GM12878 (cell line): ENCODE data around the gene ZNF530. TPM values are rescaled to one million over a fixed set of nuclear protein-coding genes. Genes with fewer than 3 reads are reported as not detected.

Source experiments
- ATAC-seq: fragments of 200-7000 bp; cut with Tn5 transposase; 3 replicates; pipeline ENCODE4 v1.9.1; 2020; ENCODE audit warnings: mild to moderate bottlenecking, moderate library complexity
- BruUV-seq: library from RNA; stranded (reverse); fragments of 400-500 nt; replicated peaks from 2 replicates; lab custom pipeline; 2021; lab: Mats Ljungman, UMichigan
- CTCF ChIA-PET: fragments of 300-600 bp; sonication (Branson Sonifier 250); formaldehyde crosslinking; extraction: SDS; loops from one replicate; lab custom pipeline; 2021; ENCODE audit warnings: inconsistent platforms; lab: Yijun Ruan, JAX
- POLR2A ChIA-PET: fragments of 350-600 bp; formaldehyde crosslinking; extraction: SDS; loops from one replicate; lab custom pipeline; 2021; ENCODE audit warnings: inconsistent platforms; lab: Charles Lee
- RAD21 ChIA-PET: fragments of 300-600 bp; sonication (Branson Sonifier 250); formaldehyde crosslinking; loops from one replicate; lab custom pipeline; 2023; ENCODE audit warnings: antibody characterized with exemption; ENCODE audit not compliant: unreplicated experiment; lab: Charles Lee
- SMC1A ChIA-PET: fragments of 300-600 bp; sonication (Branson Sonifier 250); formaldehyde crosslinking; loops from one replicate; lab custom pipeline; 2023; ENCODE audit not compliant: unreplicated experiment, uncharacterized antibody; lab: Charles Lee
- DNase-seq: peaks from one replicate; pipeline ENCODE4 v3.0.0-alpha.2; 2011; ENCODE audit warnings: low read depth, low spot score
- FAIRE-seq: peaks from 3 replicates; lab custom pipeline; 2011; peaks lifted over from hg19 to GRCh38; lab: Jason Lieb, UNC
- H2AFZ ChIP-seq: 2 replicates; pipeline ENCODE4 v1.6.0; 2011; ENCODE audit warnings: low read depth, low read length, control low read depth; ENCODE audit not compliant: control insufficient read depth
- H3K27ac ChIP-seq: 2 replicates; pipeline ENCODE4 v1.5.1; 2011; ENCODE audit warnings: control low read depth; ENCODE audit not compliant: control insufficient read depth, insufficient read depth
- H3K27me3 ChIP-seq, 2 experiments: replicated peaks in 1 of 2; 2 replicates each; pipeline versions ENCODE4 v1.6.0 to v1.6.1; 2011; ENCODE audit warnings: low read length in 1 of 2; ENCODE audit not compliant: control insufficient read depth in 2 of 2, insufficient read depth in 2 of 2
- H3K36me3 ChIP-seq, 2 experiments: 2 replicates each; pipeline ENCODE4 v1.5.1; 2011; ENCODE audit warnings: low read length in 1 of 2; ENCODE audit not compliant: control insufficient read depth in 2 of 2, insufficient read depth in 2 of 2
- H3K4me1 ChIP-seq: 2 replicates; pipeline ENCODE4 v1.6.1; 2011; ENCODE audit warnings: mild to moderate bottlenecking, low read length, moderate library complexity, mixed read lengths; ENCODE audit not compliant: control insufficient read depth, insufficient read depth
- H3K4me2 ChIP-seq: 2 replicates; pipeline ENCODE4 v1.6.0; 2011; ENCODE audit warnings: control low read depth; ENCODE audit not compliant: control insufficient read depth, insufficient read depth
- H3K4me3 ChIP-seq: fragments of 200-600 bp; sonication (generic); 2 replicates; pipeline ENCODE4 v1.5.1; 2016
- H3K79me2 ChIP-seq: 2 replicates; pipeline ENCODE4 v1.6.0; 2011; ENCODE audit warnings: low read length; ENCODE audit not compliant: control insufficient read depth, insufficient read depth
- H3K9ac ChIP-seq: 2 replicates; pipeline ENCODE4 v1.8.0; 2011; ENCODE audit warnings: low read length, control low read depth, mixed read lengths; ENCODE audit not compliant: control insufficient read depth, insufficient read depth
- H3K9me3 ChIP-seq: replicated peaks from 3 replicates; pipeline ENCODE4 v1.5.1; 2011; ENCODE audit warnings: mild to moderate bottlenecking, low read length; ENCODE audit not compliant: control insufficient read depth, insufficient read depth
- H4K20me1 ChIP-seq: 2 replicates; pipeline ENCODE4 v1.6.0; 2011; ENCODE audit not compliant: control insufficient read depth, insufficient read depth
- BMI1 ChIP-seq: fragments of 450-650 bp; IDR thresholded peaks from 2 replicates; pipeline ENCODE4 v1.6.1; 2016; ENCODE audit warnings: mild to moderate bottlenecking, moderate library complexity, borderline replicate concordance
- E2F8 ChIP-seq: fragments of 450-650 bp; IDR thresholded peaks from 2 replicates; pipeline ENCODE4 v1.6.1; 2018; ENCODE audit warnings: mild to moderate bottlenecking, low read depth, moderate library complexity; ENCODE audit not compliant: partially characterized antibody
- EED ChIP-seq: sonication (generic); IDR thresholded peaks from 2 replicates; pipeline ENCODE4 v1.6.1; 2016; ENCODE audit warnings: antibody characterized with exemption, low read depth
- IRF3 ChIP-seq: fragments of 450-650 bp; IDR thresholded peaks from 2 replicates; pipeline ENCODE4 v1.6.1; 2014; ENCODE audit warnings: mild to moderate bottlenecking
- JUNB ChIP-seq: IDR thresholded peaks from 2 replicates; pipeline ENCODE4 v1.6.1; 2016; ENCODE audit warnings: antibody characterized with exemption, mild to moderate bottlenecking
- KDM1A ChIP-seq: fragments of 200-600 bp; sonication (generic); IDR thresholded peaks from 2 replicates; pipeline ENCODE4 v1.6.1; 2016; ENCODE audit warnings: borderline replicate concordance
- LARP7 ChIP-seq: fragments of 450-650 bp; IDR thresholded peaks from 2 replicates; pipeline ENCODE4 v1.6.1; 2017; ENCODE audit warnings: mild to moderate bottlenecking
- NFIC ChIP-seq: IDR thresholded peaks from 2 replicates; pipeline ENCODE4 v1.6.1; 2012; ENCODE audit warnings: low read depth, mild to moderate bottlenecking, inconsistent platforms, low read length, moderate library complexity
- NFXL1 ChIP-seq: fragments of 450-650 bp; IDR thresholded peaks from 2 replicates; pipeline ENCODE4 v1.6.1; 2017; ENCODE audit warnings: antibody characterized with exemption, mild to moderate bottlenecking, borderline replicate concordance
- NFYB ChIP-seq: IDR thresholded peaks from 2 replicates; pipeline ENCODE4 v1.6.1; 2011; ENCODE audit warnings: low read depth, mild to moderate bottlenecking, low read length, improper control_type of control experiment, moderate library complexity; ENCODE audit not compliant: insufficient read depth
- PBX3 ChIP-seq: IDR thresholded peaks from 2 replicates; pipeline ENCODE4 v1.6.1; 2011; ENCODE audit warnings: mild to moderate bottlenecking, low read depth, low read length, moderate library complexity; ENCODE audit not compliant: insufficient replicate concordance
- POLR2A ChIP-seq: IDR thresholded peaks from 2 replicates; pipeline ENCODE4 v1.6.1; 2011; ENCODE audit warnings: low read depth, mild to moderate bottlenecking, low read length
- POU2F2 ChIP-seq: IDR thresholded peaks from 3 replicates; pipeline ENCODE4 v1.6.1; 2011; ENCODE audit warnings: low read depth, mild to moderate bottlenecking, low read length, borderline replicate concordance
- RB1 ChIP-seq: fragments of 450-650 bp; formaldehyde crosslinking; IDR thresholded peaks from 2 replicates; pipeline ENCODE4 v1.6.1; 2017; ENCODE audit warnings: mild to moderate bottlenecking, borderline replicate concordance
- SMAD5 ChIP-seq: IDR thresholded peaks from 2 replicates; pipeline ENCODE4 v1.6.1; 2016; ENCODE audit warnings: antibody characterized with exemption, low read depth
- USF1 ChIP-seq: IDR thresholded peaks from 2 replicates; pipeline ENCODE4 v1.6.1; 2011; ENCODE audit warnings: borderline replicate concordance, low read depth, mild to moderate bottlenecking, moderate library complexity, mixed read lengths, low read length; ENCODE audit not compliant: insufficient read depth; ENCODE audit errors: extremely low read length
- WGBS: methylation state at CpG from one replicate; pipeline ENCODE4 v1.1.6; 2016; ENCODE audit warnings: low lambda C conversion rate; ENCODE audit not compliant: insufficient replicate concordance, insufficient coverage; ENCODE audit errors: missing lambda C conversion rate; 5-methylcytosine and 5-hydroxymethylcytosine counted together
- in situ Hi-C: fragments of 300-500 bp; cut with MboI; formaldehyde crosslinking; loops from 9 replicates; pipeline ENCODE4 v1.14.3; 2018; ENCODE audit warnings: mixed read lengths
- intact Hi-C: fragments of 100-400 bp; cut with micrococcal nuclease; formaldehyde crosslinking; loops from one replicate; pipeline ENCODE4 v1.14.2; 2022; ENCODE audit not compliant: unreplicated experiment
- polyA plus RNA-seq, 11 experiments: library from polyadenylated mRNA; depleted of rRNA in 4 of 11; unstranded in 6 of 11; stranded (reverse) in 5 of 11; fragments of >200 nt; fragmentation: Nextera tagmentation in 4 of 11; fragmentation: Illumina TruSeq in 1 of 11; extraction: Ambion mirVana in 4 of 11; extraction: Trizol in 1 of 11; gene quantifications; 1 replicate in 1 of 11; 2 replicates in 10 of 11; pipeline versions ENCODE4 v1.2.1 to v1.2.3, GENCODE V29; 2011 to 2016; ENCODE audit warnings: inconsistent platforms in 2 of 11, missing spikeins in 2 of 11, low read depth in 1 of 11
- total RNA-seq, 4 experiments: library from RNA; depleted of rRNA in 3 of 4; stranded (reverse); fragments of >200 nt in 3 of 4; fragmentation: Illumina TruSeq in 1 of 4; extraction: Trizol in 1 of 4; gene quantifications; 2 replicates each; pipeline versions ENCODE4 v1.2.1 to v1.2.3, GENCODE V29; 2013 to 2021

Gene ZNF530
- total and polyA plus RNA-seq, 10 of the 15 experiments (the other 5 are each of a cell fraction or from before 2014, with no cell fraction given), result 1.9 to 9.3 (median 6.6) TPM

- no peaks in the 10 kb centered on the region for H3K79me2 ChIP-seq
- H3K4me3 ChIP-seq, result no peak overlapping the region
- no peak overlapping the region for H3K9ac ChIP-seq
- ChIA-PET SMC1A (no interaction called here), POLR2A (no interaction called here), CTCF (no interaction called here), RAD21 (no interaction called here)
- in situ Hi-C loops (no loop called here), intact Hi-C loops (no loop called here)
- peaks cover 2% of the 10 kb centered on the region; the same call in 1 of the 3 replicates for H3K9me3 ChIP-seq
- H3K4me1 ChIP-seq, result no peaks in the 10 kb centered on the region
- no peak overlapping the region for H2AFZ ChIP-seq
- H3K27me3 ChIP-seq, result no peaks in the 10 kb centered on the region
- TF ChIP-seq LARP7 (no peak), BMI1 (no peak), NFXL1 (no peak), SMAD5 (no peak), IRF3 (no peak), KDM1A (no peak), RB1 (no peak), EED (no peak), NFYB (no peak), POLR2A (no peak), NFIC (no peak), JUNB (no peak), USF1 (no peak), E2F8 (no peak), PBX3 (no peak), POU2F2 (no peak)
- H4K20me1 ChIP-seq, result no peaks in the 10 kb centered on the region
- no peaks in the 10 kb centered on the region for H3K36me3 ChIP-seq
- no TSS peak for BruUV-seq
- no peak overlapping the region for H3K4me2 ChIP-seq
- no peak overlapping the region for H3K27ac ChIP-seq
- DNase-seq, result no peak
- FAIRE-seq, result no peak
- WGBS, result 45% methylated on average over 6 of the region's 6 CpGs
- ATAC-seq, result no peak
Measured at GRCh38 chr19:57651654-57651996, 51.9 kb downstream of the ZNF530 start.
